Tibial nerve (tissue), 4 donors: ENCODE data around the gene UTP3.

Source experiments
- EP300 ChIP-seq, 2 donors: sonication (generic); formaldehyde crosslinking; IDR thresholded peaks; one replicate each; pipeline ENCODE4 v1.6.1; 2017; ENCODE audit warnings: antibody characterized with exemption in 2 of 2, mild to moderate bottlenecking in 1 of 2
- POLR2A ChIP-seq, 2 donors: fragments of 450-650 bp; IDR thresholded peaks; one replicate each; pipeline ENCODE4 v1.6.1; 2017; ENCODE audit warnings: antibody characterized with exemption in 2 of 2, mild to moderate bottlenecking in 2 of 2, moderate library complexity in 2 of 2
- TF ChIP-seq, protein P1 (sequence below), 5 experiments: fragments of 200-600 bp in 3 of 5; fragments of 450-650 bp in 2 of 5; sonication (generic) in 3 of 5; IDR thresholded peaks; one replicate each; pipeline ENCODE4 v1.5.1; 2016 to 2019; ENCODE audit warnings: antibody characterized with exemption in 5 of 5, mild to moderate bottlenecking in 3 of 5, moderate library complexity in 2 of 5

DNA sequence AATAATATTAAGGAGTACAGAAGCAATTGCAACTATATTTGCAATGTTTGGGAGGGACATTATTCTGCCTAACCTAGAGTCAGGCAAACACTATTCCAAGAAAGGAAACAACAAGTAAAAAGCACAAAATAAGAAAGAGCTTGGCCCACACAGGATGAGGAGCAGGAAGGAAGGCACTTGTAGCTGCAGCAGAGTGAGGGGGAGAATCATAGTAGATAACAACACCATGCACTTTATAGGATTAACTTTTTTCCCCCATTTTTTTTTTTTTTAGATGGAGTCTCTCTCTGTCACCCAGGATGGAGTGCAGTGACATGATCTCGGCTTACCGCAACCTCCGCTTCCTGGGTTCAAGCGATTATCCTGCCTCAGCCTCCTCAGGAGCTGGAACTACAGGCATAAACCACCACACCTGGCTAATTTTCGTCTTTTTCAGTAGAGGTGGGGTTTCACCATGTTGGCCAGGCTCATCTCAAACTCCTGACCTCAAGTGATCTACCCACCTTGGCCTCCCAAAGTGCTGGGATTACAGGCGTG lies 11.7 kb upstream of the UTP3 start:
- TF ChIP-seq, protein P1, sequence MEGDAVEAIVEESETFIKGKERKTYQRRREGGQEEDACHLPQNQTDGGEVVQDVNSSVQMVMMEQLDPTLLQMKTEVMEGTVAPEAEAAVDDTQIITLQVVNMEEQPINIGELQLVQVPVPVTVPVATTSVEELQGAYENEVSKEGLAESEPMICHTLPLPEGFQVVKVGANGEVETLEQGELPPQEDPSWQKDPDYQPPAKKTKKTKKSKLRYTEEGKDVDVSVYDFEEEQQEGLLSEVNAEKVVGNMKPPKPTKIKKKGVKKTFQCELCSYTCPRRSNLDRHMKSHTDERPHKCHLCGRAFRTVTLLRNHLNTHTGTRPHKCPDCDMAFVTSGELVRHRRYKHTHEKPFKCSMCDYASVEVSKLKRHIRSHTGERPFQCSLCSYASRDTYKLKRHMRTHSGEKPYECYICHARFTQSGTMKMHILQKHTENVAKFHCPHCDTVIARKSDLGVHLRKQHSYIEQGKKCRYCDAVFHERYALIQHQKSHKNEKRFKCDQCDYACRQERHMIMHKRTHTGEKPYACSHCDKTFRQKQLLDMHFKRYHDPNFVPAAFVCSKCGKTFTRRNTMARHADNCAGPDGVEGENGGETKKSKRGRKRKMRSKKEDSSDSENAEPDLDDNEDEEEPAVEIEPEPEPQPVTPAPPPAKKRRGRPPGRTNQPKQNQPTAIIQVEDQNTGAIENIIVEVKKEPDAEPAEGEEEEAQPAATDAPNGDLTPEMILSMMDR (IDR thresholded peaks at IDR 0.05), result no peak
- TF ChIP-seq POLR2A (IDR thresholded peaks at IDR 0.05) (no peak), EP300 (IDR thresholded peaks at IDR 0.05) (no peak)
